GM19025 (cell line): Measurements from ENCODE around the gene RHEB.
A peak's percentile ranks its signal among the peaks of the same experiment; 100 is the strongest.

ENCODE experiments used
- ATAC-seq: cut with Tn5 transposase; IDR thresholded peaks from one replicate; pipeline ENCODE4 v1.9.1; 2021; ENCODE audit warnings: mild to moderate bottlenecking, low read depth, moderate library complexity; ENCODE audit not compliant: unreplicated experiment

The RHEB gene

GRCh38 chr7:151519765-151520418, at the start of gene RHEB:
RHEB (minus strand) TSS chr7:151519895; CDS start chr7:151519511, 384 bp downstream.
- ATAC-seq: peak; percentile 70

- no peak for ATAC-seq
These were observed 47.2 kb upstream of the RHEB start for GRCh38 chr7:151566897-151567320.

GRCh38 chr7:151565541-151565940, 45.8 kb upstream of the RHEB start:
- no peak for ATAC-seq

GRCh38 chr7:151560243-151560642, 40.5 kb upstream of the RHEB start:
- ATAC-seq: no peak

GRCh38 chr7:151559557-151560183, 40.0 kb upstream of the RHEB start:
- no peak for ATAC-seq

- ATAC-seq: no peak
These were observed 38.9 kb upstream of the RHEB start for GRCh38 chr7:151558575-151558974.

- no peak for ATAC-seq
These were observed 36.9 kb upstream of the RHEB start for GRCh38 chr7:151556592-151556991.

- no peak for ATAC-seq
These were observed 33.7 kb upstream of the RHEB start for GRCh38 chr7:151553356-151553755.

- no peak for ATAC-seq
These were observed 32.8 kb upstream of the RHEB start for GRCh38 chr7:151552352-151553028.

- no peak for ATAC-seq
These were observed 32.1 kb upstream of the RHEB start for GRCh38 chr7:151551820-151552219.

GRCh38 chr7:151550656-151551286, 31.1 kb upstream of the RHEB start:
- no peak for ATAC-seq

- no peak for ATAC-seq
These were observed 29.9 kb upstream of the RHEB start for GRCh38 chr7:151549644-151550043.

- no peak for ATAC-seq
These were observed 29.4 kb upstream of the RHEB start for GRCh38 chr7:151549083-151549482.

- no peak for ATAC-seq
These were observed 24.5 kb upstream of the RHEB start for GRCh38 chr7:151544183-151544582.

- ATAC-seq: no peak
These were observed 23.0 kb upstream of the RHEB start for GRCh38 chr7:151542606-151543130.

- ATAC-seq: no peak
These were observed 22.2 kb upstream of the RHEB start for GRCh38 chr7:151541709-151542499.

- no peak for ATAC-seq
These were observed 20.5 kb upstream of the RHEB start for GRCh38 chr7:151540146-151540545.

GRCh38 chr7:151539088-151539671, 19.5 kb upstream of the RHEB start:
- ATAC-seq: peak; percentile 93

GRCh38 chr7:151537818-151538561, 18.3 kb upstream of the RHEB start:
- no peak for ATAC-seq
